Tibial artery (tissue), 4 donors: ENCODE measurements around the gene CIAO3.

Source experiments
- DNase-seq, 2 donors: peaks; one replicate each; pipeline ENCODE4 v3.0.0-alpha.2; 2019
- H3K27ac ChIP-seq, 2 donors: fragments of 200-600 bp; sonication (generic) in 1 of 2; 1 replicate in 1 of 2; 2 replicates in 1 of 2; pipeline ENCODE4 v1.5.1; 2018 to 2019; ENCODE audit warnings: mild to moderate bottlenecking in 1 of 2
- H3K27me3 ChIP-seq, 2 donors: fragments of 200-600 bp; sonication (generic) in 1 of 2; one replicate each; pipeline versions ENCODE4 v1.5.1 to v1.6.0; 2016 to 2019
- H3K36me3 ChIP-seq, 3 donors: fragments of 200-600 bp; sonication (generic) in 2 of 3; one replicate each; pipeline ENCODE4 v1.5.1; 2016 to 2019; ENCODE audit warnings: mild to moderate bottlenecking in 2 of 3
- H3K4me1 ChIP-seq, 4 donors: fragments of 200-600 bp; sonication (generic) in 2 of 4; 1 replicate in 3 of 4; 2 replicates in 1 of 4; pipeline ENCODE4 v1.5.1; 2016 to 2019
- H3K4me3 ChIP-seq, 2 donors: fragments of 200-600 bp; sonication (generic) in 1 of 2; 1 replicate in 1 of 2; 2 replicates in 1 of 2; pipeline ENCODE4 v1.5.1; 2018 to 2019; ENCODE audit warnings: mild to moderate bottlenecking in 2 of 2
- H3K9me3 ChIP-seq, 3 donors: fragments of 200-600 bp; sonication (generic) in 1 of 3; one replicate each; pipeline ENCODE4 v1.5.1; 2016 to 2019
- CTCF ChIP-seq, 2 experiments: fragments of 200-600 bp in 1 of 2; fragments of 450-650 bp in 1 of 2; IDR thresholded peaks; one replicate each; pipeline ENCODE4 v1.5.1; 2017 to 2019; ENCODE audit warnings: antibody characterized with exemption in 2 of 2, mild to moderate bottlenecking in 1 of 2, moderate library complexity in 1 of 2
- intact Hi-C: fragments of 100-400 bp; cut with DNase I; formaldehyde crosslinking; loops from one replicate; pipeline ENCODE4 v1.15.0; 2023; ENCODE audit warnings: low total_unique reads

CIAO3 gene

GRCh38 chr16:752007-752312 is 11.2 kb upstream of the CIAO3 start:
- intact Hi-C loops: no loop called here
- no peak overlapping the region for H3K27ac ChIP-seq

GRCh38 chr16:751152-752006 is 10.6 kb upstream of the CIAO3 start:
- no peak overlapping the region for H3K4me3 ChIP-seq
- intact Hi-C loops: no loop called here
- TF ChIP-seq CTCF (IDR thresholded peaks at IDR 0.05): no peak
- H3K4me1 ChIP-seq: peaks cover 0 to 5% (median 0%) of the 10 kb centered on the region in 4 donors
- H3K27me3 ChIP-seq: peaks cover 0 to 10% of the 10 kb centered on the region in 2 donors
- H3K9me3 ChIP-seq: no peaks in the 10 kb centered on the region
- no peaks in the 10 kb centered on the region for H3K36me3 ChIP-seq
- no peak overlapping the region for H3K27ac ChIP-seq
- DNase-seq: no peak

More at GRCh38 chr16:752007-752312, 11.2 kb upstream of the CIAO3 start:
- TF ChIP-seq CTCF (IDR thresholded peaks at IDR 0.05): no peak
- Histone ChIP-seq H3K27me3 (peaks cover 0 to 10% of the 10 kb centered on the region in 2 donors), H3K36me3 (no peaks in the 10 kb centered on the region), H3K4me1 (peaks cover 0 to 5% (median 0%) of the 10 kb centered on the region in 4 donors), H3K9me3 (no peaks in the 10 kb centered on the region), H3K4me3 (no peak overlapping the region)
- DNase-seq: no peak

GRCh38 chr16:750485-750884 is 9.7 kb upstream of the CIAO3 start:
- Histone ChIP-seq H3K36me3 (no peaks in the 10 kb centered on the region), H3K27me3 (peaks cover 0 to 9% of the 10 kb centered on the region in 2 donors), H3K9me3 (no peaks in the 10 kb centered on the region), H3K27ac (no peak overlapping the region), H3K4me1 (peaks cover 0 to 5% (median 0%) of the 10 kb centered on the region in 4 donors), H3K4me3 (no peak overlapping the region)
- TF ChIP-seq CTCF (IDR thresholded peaks at IDR 0.05): no peak
- DNase-seq: no peak
- intact Hi-C loops: no loop called here

GRCh38 chr16:749010-749409 is 8.2 kb upstream of the CIAO3 start:
- DNase-seq: no peak
- Histone ChIP-seq H3K9me3 (no peaks in the 10 kb centered on the region), H3K4me1 (peaks cover 0 to 5% (median 0%) of the 10 kb centered on the region in 4 donors), H3K27ac (no peak overlapping the region), H3K4me3 (no peak overlapping the region), H3K27me3 (peaks cover 0 to 10% of the 10 kb centered on the region in 2 donors), H3K36me3 (no peaks in the 10 kb centered on the region)
- TF ChIP-seq CTCF (IDR thresholded peaks at IDR 0.05): no peak
- intact Hi-C loops: no loop called here

GRCh38 chr16:747978-748746 is 7.4 kb upstream of the CIAO3 start:
- peaks cover 0 to 5% (median 0%) of the 10 kb centered on the region in 4 donors for H3K4me1 ChIP-seq
- H3K9me3 ChIP-seq: no peaks in the 10 kb centered on the region
- no peaks in the 10 kb centered on the region for H3K36me3 ChIP-seq
- TF ChIP-seq CTCF (IDR thresholded peaks at IDR 0.05): no peak
- DNase-seq: no peak
- intact Hi-C loops: no loop called here
- H3K4me3 ChIP-seq: no peak overlapping the region
- H3K27me3 ChIP-seq: peaks cover 0 to 10% of the 10 kb centered on the region in 2 donors
- no peak overlapping the region for H3K27ac ChIP-seq
